Mesendoderm (in vitro differentiated cells): ENCODE measurements around the gene ARFGAP1.

Experiments used
- DNase-seq: peaks from one replicate; pipeline ENCODE4 v3.0.0; 2013
- H2AK5ac ChIP-seq: 2 replicates; pipeline ENCODE4 v1.6.1; 2013; ENCODE audit warnings: low read length, inconsistent platforms
- H2BK120ac ChIP-seq: 2 replicates; pipeline ENCODE4 v1.6.1; 2013; ENCODE audit warnings: low read depth, mild to moderate bottlenecking, low read length, moderate library complexity, mixed read lengths
- H2BK15ac ChIP-seq: replicated peaks from 2 replicates; pipeline ENCODE4 v1.6.1; 2013; ENCODE audit warnings: low read depth, mild to moderate bottlenecking, moderate library complexity
- H2BK5ac ChIP-seq: 2 replicates; pipeline ENCODE4 v1.6.1; 2013; ENCODE audit warnings: low read length, inconsistent platforms
- H3K18ac ChIP-seq: 2 replicates; pipeline ENCODE4 v1.6.1; 2013; ENCODE audit warnings: mild to moderate bottlenecking, low read length, mixed read lengths
- H3K23ac ChIP-seq: one replicate; pipeline ENCODE4 v1.6.1; 2013; ENCODE audit warnings: low read length
- H3K27ac ChIP-seq: 2 replicates; pipeline ENCODE4 v1.5.1; 2013; ENCODE audit warnings: low read depth, mild to moderate bottlenecking, inconsistent platforms, low read length, moderate library complexity
- H3K27me3 ChIP-seq: 2 replicates; pipeline ENCODE4 v1.6.1; 2013; ENCODE audit warnings: low read length, control low read depth, mild to moderate bottlenecking, inconsistent platforms; ENCODE audit not compliant: insufficient read depth, poor library complexity
- H3K36me3 ChIP-seq: 2 replicates; pipeline ENCODE4 v1.6.1; 2013; ENCODE audit warnings: low read length, inconsistent platforms; ENCODE audit not compliant: control insufficient read depth, insufficient read depth
- H3K4ac ChIP-seq: one replicate; pipeline ENCODE4 v1.6.1; 2013; ENCODE audit warnings: low read depth, mild to moderate bottlenecking, low read length, moderate library complexity
- H3K4me1 ChIP-seq: 2 replicates; pipeline ENCODE4 v1.6.1; 2013; ENCODE audit warnings: low read depth, low read length, inconsistent platforms; ENCODE audit not compliant: control insufficient read depth
- H3K4me2 ChIP-seq: 2 replicates; pipeline ENCODE4 v1.6.1; 2013; ENCODE audit warnings: low read length
- H3K4me3 ChIP-seq: 2 replicates; pipeline ENCODE4 v1.5.1; 2013; ENCODE audit warnings: mild to moderate bottlenecking, low read length
- H3K56ac ChIP-seq: one replicate; pipeline ENCODE4 v1.6.1; 2013; ENCODE audit warnings: low read length
- H3K79me1 ChIP-seq: 2 replicates; pipeline ENCODE4 v1.6.1; 2013; ENCODE audit warnings: low read length, inconsistent platforms
- H3K79me2 ChIP-seq: 2 replicates; pipeline ENCODE4 v1.6.1; 2013; ENCODE audit warnings: mild to moderate bottlenecking, low read length; ENCODE audit not compliant: control insufficient read depth, insufficient read depth
- H3K9ac ChIP-seq: 2 replicates; pipeline ENCODE4 v1.6.1; 2013; ENCODE audit warnings: low read length, inconsistent platforms
- H4K5ac ChIP-seq: one replicate; pipeline ENCODE4 v1.6.1; 2013; ENCODE audit warnings: low read length
- H4K8ac ChIP-seq: one replicate; pipeline ENCODE4 v1.6.1; 2013; ENCODE audit warnings: low read depth, mild to moderate bottlenecking, control low read depth, low read length, moderate library complexity
- WGBS: extraction: QIAGEN DNeasy Blood & Tissue Kit; methylation state at CpG from one replicate; pipeline ENCODE4 v1.1.7; 2013; ENCODE audit warnings: low lambda C conversion rate, missing lambda C conversion rate; ENCODE audit not compliant: insufficient coverage; ENCODE audit errors: extremely low coverage; 5-methylcytosine and 5-hydroxymethylcytosine counted together

The ARFGAP1 gene

GRCh38 chr20:63259734-63260460 lies 12.7 kb upstream of the ARFGAP1 start:
- Histone ChIP-seq H3K79me2 (no peaks in the 10 kb centered on the region), H3K4ac (no peak overlapping the region), H3K23ac (no peak overlapping the region), H3K36me3 (no peaks in the 10 kb centered on the region), H3K56ac (no peak overlapping the region), H3K4me2 (no peak overlapping the region), H4K5ac (no peak overlapping the region), H3K27ac (no peak overlapping the region), H3K27me3 (peaks cover 5% of the 10 kb centered on the region), H3K79me1 (no peaks in the 10 kb centered on the region), H3K9ac (no peak overlapping the region), H4K8ac (no peak overlapping the region), H3K4me1 (no peaks in the 10 kb centered on the region), H2AK5ac (no peak overlapping the region), H3K4me3 (no peak overlapping the region), H2BK5ac (no peak overlapping the region), H2BK120ac (no peak overlapping the region), H2BK15ac (no peak overlapping the region), H3K18ac (no peak overlapping the region)
- no CpG with 5 or more reads among the region's 25 CpGs for WGBS
- DNase-seq: no peak

GRCh38 chr20:63260521-63260920 lies 12.1 kb upstream of the ARFGAP1 start:
- Histone ChIP-seq H3K9ac (no peak overlapping the region), H3K79me2 (no peaks in the 10 kb centered on the region), H3K4me1 (no peaks in the 10 kb centered on the region), H3K18ac (no peak overlapping the region), H3K23ac (no peak overlapping the region), H3K27ac (no peak overlapping the region), H4K5ac (no peak overlapping the region), H3K27me3 (no peaks in the 10 kb centered on the region), H2AK5ac (no peak overlapping the region), H3K4me2 (no peak overlapping the region), H3K36me3 (no peaks in the 10 kb centered on the region), H3K4me3 (no peak overlapping the region), H3K4ac (no peak overlapping the region), H4K8ac (no peak overlapping the region), H2BK5ac (no peak overlapping the region), H2BK120ac (no peak overlapping the region), H3K56ac (no peak overlapping the region), H2BK15ac (no peak overlapping the region), H3K79me1 (no peaks in the 10 kb centered on the region)
- no peak for DNase-seq
- WGBS: no CpG with 5 or more reads among the region's 15 CpGs

GRCh38 chr20:63261060-63261794 lies 11.4 kb upstream of the ARFGAP1 start:
- no peaks in the 10 kb centered on the region for H3K27me3 ChIP-seq
- no peak overlapping the region for H2AK5ac ChIP-seq
- no peak overlapping the region for H3K23ac ChIP-seq
- H3K4me2 ChIP-seq: no peak overlapping the region
- H3K4me3 ChIP-seq: no peak overlapping the region
- no peak overlapping the region for H3K9ac ChIP-seq
- no peak overlapping the region for H3K27ac ChIP-seq
- no peaks in the 10 kb centered on the region for H3K79me1 ChIP-seq
- no peak for DNase-seq
- no peak overlapping the region for H3K56ac ChIP-seq
- no peak overlapping the region for H4K8ac ChIP-seq
- H3K4ac ChIP-seq: no peak overlapping the region
- H3K18ac ChIP-seq: no peak overlapping the region
- no peak overlapping the region for H2BK15ac ChIP-seq
- H2BK5ac ChIP-seq: no peak overlapping the region
- H2BK120ac ChIP-seq: no peak overlapping the region
- no peaks in the 10 kb centered on the region for H3K36me3 ChIP-seq
- no peaks in the 10 kb centered on the region for H3K79me2 ChIP-seq
- no peaks in the 10 kb centered on the region for H3K4me1 ChIP-seq
- no peak overlapping the region for H4K5ac ChIP-seq
- WGBS: no CpG with 5 or more reads among the region's 25 CpGs

GRCh38 chr20:63261795-63262528 lies 10.7 kb upstream of the ARFGAP1 start:
- no peak for DNase-seq
- Histone ChIP-seq H2AK5ac (no peak overlapping the region), H3K4me1 (no peaks in the 10 kb centered on the region), H2BK120ac (no peak overlapping the region), H3K56ac (no peak overlapping the region), H3K79me2 (no peaks in the 10 kb centered on the region), H3K4me2 (no peak overlapping the region), H3K27me3 (no peaks in the 10 kb centered on the region), H4K8ac (no peak overlapping the region), H3K9ac (no peak overlapping the region), H3K27ac (no peak overlapping the region), H3K79me1 (no peaks in the 10 kb centered on the region), H3K23ac (no peak overlapping the region), H2BK15ac (no peak overlapping the region), H4K5ac (no peak overlapping the region), H2BK5ac (no peak overlapping the region), H3K18ac (no peak overlapping the region), H3K36me3 (no peaks in the 10 kb centered on the region), H3K4me3 (no peak overlapping the region), H3K4ac (no peak overlapping the region)
- WGBS: no CpG with 5 or more reads among the region's 30 CpGs

- H3K4me1 ChIP-seq: no peaks in the 10 kb centered on the region
- no peak overlapping the region for H3K4me2 ChIP-seq
- H3K9ac ChIP-seq: no peak overlapping the region
- no peaks in the 10 kb centered on the region for H3K27me3 ChIP-seq
- H3K36me3 ChIP-seq: no peaks in the 10 kb centered on the region
- no peak overlapping the region for H3K4me3 ChIP-seq
- H4K8ac ChIP-seq: no peak overlapping the region
- H2BK5ac ChIP-seq: no peak overlapping the region
- no peaks in the 10 kb centered on the region for H3K79me1 ChIP-seq
- H3K23ac ChIP-seq: no peak overlapping the region
- WGBS: no CpG with 5 or more reads among the region's 9 CpGs
- H3K18ac ChIP-seq: no peak overlapping the region
- H3K27ac ChIP-seq: no peak overlapping the region
- no peak for DNase-seq
- H4K5ac ChIP-seq: no peak overlapping the region
- no peak overlapping the region for H3K56ac ChIP-seq
- H2BK15ac ChIP-seq: no peak overlapping the region
- no peak overlapping the region for H3K4ac ChIP-seq
- H2BK120ac ChIP-seq: no peak overlapping the region
- no peaks in the 10 kb centered on the region for H3K79me2 ChIP-seq
- H2AK5ac ChIP-seq: no peak overlapping the region
Observed at GRCh38 chr20:63262836-63263235, 9.8 kb upstream of the ARFGAP1 start.
